Omental fat pad (tissue), 4 donors: ENCODE results near the gene CHST9. TPM values are rescaled to one million over a fixed set of nuclear protein-coding genes. Genes with fewer than 3 reads are reported as not detected.
"Not testable (repeated sequence)": the region's sequence is repeated elsewhere in the genome, so short reads cannot be mapped to it uniquely, and the experiment has no call there.

ENCODE experiments used
- ATAC-seq: fragments of 150-250 bp; one replicate; pipeline ENCODE4 v1.9.1; 2016; ENCODE audit warnings: mild to moderate bottlenecking, moderate library complexity; ENCODE audit not compliant: low FRiP score
- DNase-seq: peaks from one replicate; pipeline ENCODE4 v3.0.0-alpha.2; 2019; ENCODE audit warnings: low spot score
- CTCF ChIP-seq, 3 donors: fragments of 450-650 bp; IDR thresholded peaks; one replicate each; pipeline ENCODE4 v1.5.1; 2016 to 2017; ENCODE audit warnings: antibody characterized with exemption in 3 of 3, mild to moderate bottlenecking in 3 of 3, moderate library complexity in 2 of 3
- total RNA-seq, 4 donors: library from RNA; depleted of rRNA; stranded (reverse); fragments of >200 nt; gene quantifications; one replicate each; pipeline ENCODE4 v1.1.0, GENCODE V29; 2016

The CHST9 gene, protein sequence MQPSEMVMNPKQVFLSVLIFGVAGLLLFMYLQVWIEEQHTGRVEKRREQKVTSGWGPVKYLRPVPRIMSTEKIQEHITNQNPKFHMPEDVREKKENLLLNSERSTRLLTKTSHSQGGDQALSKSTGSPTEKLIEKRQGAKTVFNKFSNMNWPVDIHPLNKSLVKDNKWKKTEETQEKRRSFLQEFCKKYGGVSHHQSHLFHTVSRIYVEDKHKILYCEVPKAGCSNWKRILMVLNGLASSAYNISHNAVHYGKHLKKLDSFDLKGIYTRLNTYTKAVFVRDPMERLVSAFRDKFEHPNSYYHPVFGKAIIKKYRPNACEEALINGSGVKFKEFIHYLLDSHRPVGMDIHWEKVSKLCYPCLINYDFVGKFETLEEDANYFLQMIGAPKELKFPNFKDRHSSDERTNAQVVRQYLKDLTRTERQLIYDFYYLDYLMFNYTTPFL
- total RNA-seq: under 1 TPM in 1 of 4 donors, not detected in 3; under 0.01 TPM

DNA sequence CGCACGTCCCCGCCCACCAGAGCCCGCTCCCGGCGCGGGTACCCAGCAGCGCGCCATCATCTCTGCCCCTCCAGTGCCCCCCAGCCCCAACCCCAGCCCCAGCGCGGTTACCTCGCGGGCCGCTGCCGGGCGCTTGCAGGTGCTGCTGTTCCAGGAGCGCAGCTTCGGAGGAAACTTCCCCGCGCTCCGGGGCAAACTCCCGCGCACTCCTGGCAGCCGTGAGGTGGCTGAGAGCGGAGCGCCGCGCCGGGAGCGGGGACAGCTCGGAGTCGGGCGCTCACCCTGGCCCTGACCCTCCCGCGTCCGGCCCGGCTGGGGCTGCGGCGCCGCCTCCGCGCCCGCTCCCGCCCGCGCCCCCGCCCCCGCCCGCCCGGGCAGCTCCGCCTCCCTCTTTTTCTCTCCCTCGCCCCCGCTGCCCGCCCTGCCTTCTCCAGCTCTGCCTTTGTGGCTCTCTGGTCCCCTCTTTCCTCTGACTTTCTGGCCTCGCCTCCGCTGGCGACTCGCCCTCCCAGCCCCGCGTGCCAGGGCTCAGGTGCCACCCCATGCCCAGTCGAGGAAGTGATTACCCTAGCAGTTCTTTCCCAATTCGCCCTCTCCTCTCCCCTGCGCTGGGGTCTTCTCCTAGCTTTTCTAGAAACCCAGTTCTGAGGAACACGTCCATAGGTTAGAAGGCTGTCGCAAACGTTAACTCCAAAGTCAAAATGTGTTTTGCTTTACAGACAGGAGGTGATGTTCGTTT, at the start of gene CHST9:
TSS of gene CHST9 (minus strand) at position 284 of the 739 bp plus-strand sequence. CDS start 42,499 bp downstream, outside the sequence.
- DNase-seq (no peak), ATAC-seq (no peak)
- TF ChIP-seq CTCF (IDR thresholded peaks at IDR 0.05): no peak

GRCh38 chr18:27232355-27232754, 47.2 kb upstream of the CHST9 start:
- not testable (repeated sequence) for DNase-seq, ATAC-seq

DNA sequence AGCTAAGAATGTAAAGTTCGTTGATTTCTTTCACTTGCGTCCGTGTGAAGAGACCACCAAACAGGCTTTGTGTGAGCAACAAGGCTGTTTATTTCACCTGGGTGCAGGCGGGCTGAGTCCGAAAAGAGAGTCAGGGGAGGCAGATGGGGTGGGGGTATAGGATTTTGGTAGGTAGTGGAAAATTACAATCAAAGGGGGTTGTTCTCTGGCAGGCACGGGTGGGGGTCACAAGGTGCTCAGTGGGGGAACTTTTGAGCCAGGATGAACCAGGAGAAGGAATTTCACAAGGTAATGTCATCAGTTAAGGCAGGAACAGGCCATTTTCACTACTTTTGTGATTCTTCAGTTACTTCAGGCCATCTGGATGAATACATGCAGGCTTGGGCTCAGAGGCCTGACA, 46.6 kb upstream of the CHST9 start:
- not testable (repeated sequence) for DNase-seq, ATAC-seq

DNA sequence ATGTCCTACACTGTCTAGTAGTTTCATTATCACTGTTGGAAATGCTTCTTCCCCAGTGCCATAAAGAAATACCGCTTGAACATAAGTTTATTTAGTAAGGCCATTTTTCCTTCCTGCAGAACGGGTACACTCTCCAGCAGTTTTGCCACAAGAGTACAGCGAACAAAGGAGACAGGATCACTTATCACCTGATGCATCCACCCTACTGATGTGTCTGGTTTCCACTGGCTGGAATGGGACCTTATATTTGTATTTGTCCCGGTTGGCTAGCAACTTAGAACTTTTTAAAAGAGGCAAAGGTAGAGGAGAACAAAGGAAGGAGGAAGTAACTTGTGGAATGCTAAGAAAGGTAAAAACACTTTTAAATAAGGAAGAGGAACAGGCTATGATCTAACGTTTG, 46.1 kb upstream of the CHST9 start:
- not testable (repeated sequence) for ATAC-seq, DNase-seq

DNA sequence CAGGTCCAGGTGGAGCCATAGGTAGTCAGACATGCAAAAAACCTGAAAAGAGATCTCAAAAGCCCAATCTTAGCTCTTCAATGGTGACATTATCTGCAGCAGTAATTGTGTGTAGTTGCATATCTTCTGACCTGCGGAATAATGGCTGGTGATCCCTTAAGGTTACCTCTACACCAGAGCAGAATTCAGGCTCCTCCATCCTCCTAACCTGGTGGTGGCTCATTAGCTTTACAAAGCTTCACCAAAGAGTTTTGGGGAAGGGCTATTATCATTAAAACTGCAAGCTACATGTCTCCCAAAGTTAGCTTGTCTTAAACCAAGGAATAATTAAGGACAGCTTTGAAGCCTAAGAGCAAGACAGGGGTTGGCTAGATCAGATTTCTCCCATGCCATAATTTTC, 42.6 kb upstream of the CHST9 start:
- DNase-seq (no peak), ATAC-seq (no peak)
- no peak for TF ChIP-seq CTCF (IDR thresholded peaks at IDR 0.05)

- no peak for ATAC-seq
- TF ChIP-seq CTCF (IDR thresholded peaks at IDR 0.05): no peak
- DNase-seq: no peak
Measured at GRCh38 chr18:27226556-27227075, 41.5 kb upstream of the CHST9 start.

DNA sequence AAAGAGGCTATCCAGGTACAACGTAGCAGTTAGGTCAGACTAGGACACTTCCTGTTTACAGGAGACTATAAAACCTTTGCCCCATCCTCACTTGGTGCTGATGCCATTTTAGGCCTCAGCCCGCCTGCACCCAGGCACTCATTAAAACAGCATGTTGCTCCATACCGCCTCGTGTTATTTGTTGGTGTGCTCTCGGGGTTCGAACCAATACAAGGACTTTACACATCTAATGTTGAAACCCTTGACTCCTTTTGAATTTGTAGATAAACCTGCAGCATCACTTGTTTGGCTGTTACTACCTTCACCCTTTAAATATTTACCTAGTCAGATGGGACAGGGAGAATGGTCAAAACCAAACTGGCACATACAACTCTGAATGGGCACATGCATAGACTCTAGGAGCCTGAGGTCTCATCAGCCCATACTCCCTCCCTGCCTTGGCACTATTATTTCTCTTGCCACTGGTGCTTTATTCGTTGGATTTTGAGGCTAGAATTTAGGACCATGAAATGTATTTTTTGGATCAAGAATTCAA, 40.9 kb upstream of the CHST9 start:
- DNase-seq: no peak
- no peak for ATAC-seq
- no peak for TF ChIP-seq CTCF (IDR thresholded peaks at IDR 0.05)

DNA sequence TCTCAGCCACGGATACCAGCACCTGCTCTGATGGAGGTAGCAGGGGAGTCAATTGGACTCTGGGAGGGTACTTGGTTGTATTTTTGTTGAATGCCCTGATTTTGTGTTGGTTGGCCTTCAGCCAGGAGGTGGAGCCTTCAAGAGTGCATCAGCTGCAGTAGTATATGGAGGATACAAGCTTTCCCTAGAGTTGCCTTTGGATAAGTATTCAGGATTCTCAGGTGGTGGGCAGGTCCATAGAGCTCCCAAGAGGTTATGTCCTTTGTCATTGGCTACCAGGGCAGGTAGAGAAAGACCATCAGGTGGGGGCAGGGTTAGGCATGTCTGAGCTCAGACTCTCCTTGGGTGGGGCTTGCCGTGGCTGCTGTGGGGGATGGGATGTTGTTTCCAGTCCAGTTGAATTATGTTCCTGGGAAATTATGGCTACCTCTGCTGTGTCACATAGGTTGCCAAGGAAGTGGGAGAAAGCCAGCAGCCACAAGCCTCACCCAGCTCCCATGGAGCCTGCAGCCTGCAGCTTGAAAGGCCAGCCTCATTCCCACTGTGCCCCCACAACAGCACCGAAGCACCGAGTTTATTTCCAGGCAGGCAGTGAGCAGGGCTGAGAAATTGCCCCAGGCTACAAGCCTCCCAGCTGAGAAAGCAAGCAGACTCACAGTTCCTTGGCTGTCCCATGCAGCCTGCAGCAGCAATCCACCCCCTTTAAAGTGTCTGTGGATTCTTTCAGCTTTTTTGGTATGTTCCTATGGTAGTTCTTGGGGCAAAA, 38.6 kb upstream of the CHST9 start:
- no peak for TF ChIP-seq CTCF (IDR thresholded peaks at IDR 0.05)
- DNase-seq: no peak
- no peak for ATAC-seq
